Osteoblast (primary cell): Measurements from ENCODE around the gene PTMS. TPM values are rescaled to one million over a fixed set of nuclear protein-coding genes. Genes with fewer than 3 reads are reported as not detected.
A peak's percentile ranks its signal among the peaks of the same experiment; 100 is the strongest.

ENCODE experiments used
- DNase-seq: peaks from one replicate; pipeline ENCODE4 v3.0.0; 2011; ENCODE audit warnings: low spot score, mixed read lengths; ENCODE audit not compliant: insufficient read length; ENCODE audit errors: missing footprints
- H2AFZ ChIP-seq: 2 replicates; pipeline ENCODE4 v1.6.0; 2011; ENCODE audit warnings: mild to moderate bottlenecking, low read length
- H3K27ac ChIP-seq: 2 replicates; pipeline ENCODE4 v1.5.1; 2011; ENCODE audit warnings: mild to moderate bottlenecking, low read depth, low read length, moderate library complexity
- H3K27me3 ChIP-seq: 2 replicates; pipeline ENCODE4 v1.6.0; 2012; ENCODE audit warnings: mild to moderate bottlenecking, control low read depth, inconsistent platforms, low read length, moderate library complexity; ENCODE audit not compliant: insufficient read depth
- H3K36me3 ChIP-seq: 2 replicates; pipeline ENCODE4 v1.5.1; 2011; ENCODE audit warnings: mild to moderate bottlenecking, low read length, control low read depth, moderate library complexity; ENCODE audit not compliant: insufficient read depth
- H3K4me1 ChIP-seq: 2 replicates; pipeline ENCODE4 v1.5.1; 2011; ENCODE audit warnings: mild to moderate bottlenecking, low read length, control low read depth, moderate library complexity; ENCODE audit not compliant: insufficient read depth
- H3K4me2 ChIP-seq: 2 replicates; pipeline ENCODE4 v1.6.0; 2011; ENCODE audit warnings: mild to moderate bottlenecking, low read length; ENCODE audit not compliant: insufficient read depth
- H3K4me3 ChIP-seq: fragments of 200-600 bp; sonication (generic); 3 replicates; pipeline ENCODE4 v1.5.1; 2012; ENCODE audit warnings: mild to moderate bottlenecking, low read length, inconsistent platforms; ENCODE audit not compliant: insufficient read depth
- H3K79me2 ChIP-seq: 2 replicates; pipeline ENCODE4 v1.6.0; 2012; ENCODE audit warnings: mild to moderate bottlenecking, low read length, control low read depth, inconsistent platforms; ENCODE audit not compliant: insufficient read depth
- H3K9me3 ChIP-seq: 2 replicates; pipeline ENCODE4 v1.5.1; 2011; ENCODE audit warnings: low read depth, low read length, control low read depth
- H4K20me1 ChIP-seq: 2 replicates; pipeline ENCODE4 v1.6.0; 2012; ENCODE audit warnings: mild to moderate bottlenecking, low read length, control low read depth; ENCODE audit not compliant: insufficient read depth
- total RNA-seq: library from RNA; depleted of rRNA; stranded (reverse); fragments of >200 nt; gene quantifications from 2 replicates; pipeline ENCODE4 v1.2.3, GENCODE V29; 2012
- TF ChIP-seq, protein P1 (sequence below): IDR thresholded peaks from 2 replicates; pipeline ENCODE4 v1.5.1; 2011; ENCODE audit warnings: mild to moderate bottlenecking, low read depth, low read length, moderate library complexity; ENCODE audit errors: extremely low read depth

PTMS gene
- total RNA-seq, 1 donor, result 72.7 TPM

GRCh38 chr12:6730169-6730568 is 36.0 kb upstream of the PTMS start:
- Histone ChIP-seq H3K4me2 (no peak overlapping the region), H4K20me1 (no peaks in the 10 kb centered on the region), H3K79me2 (peaks cover 6% of the 10 kb centered on the region), H3K27me3 (no peaks in the 10 kb centered on the region), H3K27ac (no peak overlapping the region), H2AFZ (no peak overlapping the region), H3K9me3 (no peaks in the 10 kb centered on the region), H3K4me3 (no peak overlapping the region), H3K36me3 (peaks cover 62% of the 10 kb centered on the region), H3K4me1 (no peaks in the 10 kb centered on the region)
- DNase-seq, result no peak
- TF ChIP-seq, protein P1, sequence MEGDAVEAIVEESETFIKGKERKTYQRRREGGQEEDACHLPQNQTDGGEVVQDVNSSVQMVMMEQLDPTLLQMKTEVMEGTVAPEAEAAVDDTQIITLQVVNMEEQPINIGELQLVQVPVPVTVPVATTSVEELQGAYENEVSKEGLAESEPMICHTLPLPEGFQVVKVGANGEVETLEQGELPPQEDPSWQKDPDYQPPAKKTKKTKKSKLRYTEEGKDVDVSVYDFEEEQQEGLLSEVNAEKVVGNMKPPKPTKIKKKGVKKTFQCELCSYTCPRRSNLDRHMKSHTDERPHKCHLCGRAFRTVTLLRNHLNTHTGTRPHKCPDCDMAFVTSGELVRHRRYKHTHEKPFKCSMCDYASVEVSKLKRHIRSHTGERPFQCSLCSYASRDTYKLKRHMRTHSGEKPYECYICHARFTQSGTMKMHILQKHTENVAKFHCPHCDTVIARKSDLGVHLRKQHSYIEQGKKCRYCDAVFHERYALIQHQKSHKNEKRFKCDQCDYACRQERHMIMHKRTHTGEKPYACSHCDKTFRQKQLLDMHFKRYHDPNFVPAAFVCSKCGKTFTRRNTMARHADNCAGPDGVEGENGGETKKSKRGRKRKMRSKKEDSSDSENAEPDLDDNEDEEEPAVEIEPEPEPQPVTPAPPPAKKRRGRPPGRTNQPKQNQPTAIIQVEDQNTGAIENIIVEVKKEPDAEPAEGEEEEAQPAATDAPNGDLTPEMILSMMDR, result no peak

DNA sequence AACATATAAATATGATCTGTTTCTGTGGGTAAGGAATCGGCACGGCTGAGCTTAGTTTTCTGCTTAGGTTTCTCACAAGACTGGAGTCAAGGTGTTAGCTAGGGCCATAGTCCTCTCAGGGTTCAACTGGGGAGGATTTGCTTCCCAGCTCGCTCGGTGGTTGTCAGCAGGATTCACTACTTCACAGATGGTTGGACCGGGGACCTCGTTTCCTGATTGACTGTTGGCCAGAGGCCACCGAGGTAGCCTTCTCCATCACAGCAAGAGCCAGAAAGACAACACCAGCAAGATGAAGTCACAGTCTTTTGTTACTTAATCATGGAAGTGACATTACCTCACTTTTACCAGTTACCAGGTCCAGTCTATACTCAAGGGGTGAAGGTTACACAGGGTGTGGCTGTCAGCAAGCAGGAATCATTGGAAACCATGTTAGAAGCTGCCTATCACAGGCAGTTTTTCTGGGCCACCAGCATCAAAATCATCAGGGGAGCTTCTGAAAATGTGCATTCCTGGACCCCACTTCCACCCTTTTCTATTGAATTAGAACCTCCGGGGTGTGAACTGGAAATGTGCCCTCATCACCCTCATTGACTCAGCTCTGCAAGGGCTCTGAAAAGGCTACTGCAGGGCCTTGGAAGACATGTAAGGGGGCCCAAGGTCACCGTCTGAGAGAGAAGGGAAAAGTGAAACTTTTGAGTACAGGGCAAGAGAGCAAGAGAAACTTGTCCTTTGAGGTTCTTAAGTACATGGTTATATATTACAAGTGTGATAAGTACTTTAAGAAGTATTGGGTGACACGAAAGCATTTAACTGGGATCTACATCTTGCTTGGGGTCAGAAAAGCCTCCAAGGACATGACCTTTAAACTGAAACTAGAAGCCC is 31.4 kb upstream of the PTMS start:
- Histone ChIP-seq H3K4me1 (peaks cover 11% of the 10 kb centered on the region), H3K4me2 (no peak overlapping the region), H3K36me3 (peaks cover 35% of the 10 kb centered on the region), H3K4me3 (no peak overlapping the region), H3K27ac (no peak overlapping the region), H4K20me1 (no peaks in the 10 kb centered on the region), H3K79me2 (no peaks in the 10 kb centered on the region), H2AFZ (no peak overlapping the region), H3K27me3 (no peaks in the 10 kb centered on the region), H3K9me3 (no peaks in the 10 kb centered on the region)
- TF ChIP-seq, protein P1, result no peak
- DNase-seq, result no peak

DNA sequence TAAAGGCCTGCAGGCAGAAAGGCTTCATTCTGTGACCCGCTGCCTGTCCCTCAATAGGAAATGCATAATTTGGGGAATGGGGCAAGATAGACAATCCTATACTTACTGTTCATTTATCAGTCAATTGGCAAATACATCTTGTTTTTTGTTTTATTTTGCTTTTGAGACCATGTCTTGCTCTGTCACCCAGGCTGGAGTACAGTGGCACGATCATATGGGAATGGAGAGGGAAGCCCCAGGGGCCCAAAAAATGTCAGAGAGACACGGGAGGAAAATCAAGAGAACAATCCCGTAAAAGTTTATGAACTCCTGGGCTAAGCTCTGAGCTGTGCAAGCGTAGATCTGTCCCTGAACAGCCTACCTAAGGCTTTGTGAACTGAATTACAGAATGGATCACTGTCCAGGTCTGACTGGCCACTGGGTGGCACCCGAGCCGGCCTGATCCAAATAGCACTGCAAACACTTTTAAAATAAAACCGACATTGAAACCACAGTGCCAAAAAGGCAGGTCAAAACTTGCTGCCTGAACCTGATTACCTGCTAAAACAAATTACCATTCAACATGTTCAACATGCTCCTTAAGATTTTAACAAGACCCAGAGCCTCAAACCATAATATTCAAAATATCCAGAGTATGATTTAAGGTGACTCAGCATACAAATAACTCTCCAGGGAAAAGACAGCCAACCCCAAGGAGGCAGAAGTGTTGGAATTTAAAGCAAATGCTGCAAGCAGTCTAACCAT is 30.5 kb upstream of the PTMS start:
- no peaks in the 10 kb centered on the region for H3K27me3 ChIP-seq

More for the DNA sequence above, 30.5 kb upstream of the PTMS start:
- DNase-seq, result peak; percentile 92
- Histone ChIP-seq H4K20me1 (no peaks in the 10 kb centered on the region), H3K79me2 (no peaks in the 10 kb centered on the region), H3K9me3 (no peaks in the 10 kb centered on the region), H3K4me3 (no peak overlapping the region), H3K36me3 (peaks cover 27% of the 10 kb centered on the region), H3K4me2 (peak overlapping the region; percentile 64), H2AFZ (no peak overlapping the region), H3K4me1 (peaks cover 11% of the 10 kb centered on the region), H3K27ac (no peak overlapping the region)
- TF ChIP-seq, protein P1, result peak; percentile 85
